Suppressor macrophage (primary cell): ENCODE data around the gene CTSL.
"Not testable (repeated sequence)": the region's sequence is repeated elsewhere in the genome, so short reads cannot be mapped to it uniquely, and the experiment has no call there.

Source experiments
- DNase-seq, 4 experiments: peaks; one replicate each; pipeline ENCODE4 v3.0.0-alpha.2; 2020 to 2022

Gene CTSL

DNA sequence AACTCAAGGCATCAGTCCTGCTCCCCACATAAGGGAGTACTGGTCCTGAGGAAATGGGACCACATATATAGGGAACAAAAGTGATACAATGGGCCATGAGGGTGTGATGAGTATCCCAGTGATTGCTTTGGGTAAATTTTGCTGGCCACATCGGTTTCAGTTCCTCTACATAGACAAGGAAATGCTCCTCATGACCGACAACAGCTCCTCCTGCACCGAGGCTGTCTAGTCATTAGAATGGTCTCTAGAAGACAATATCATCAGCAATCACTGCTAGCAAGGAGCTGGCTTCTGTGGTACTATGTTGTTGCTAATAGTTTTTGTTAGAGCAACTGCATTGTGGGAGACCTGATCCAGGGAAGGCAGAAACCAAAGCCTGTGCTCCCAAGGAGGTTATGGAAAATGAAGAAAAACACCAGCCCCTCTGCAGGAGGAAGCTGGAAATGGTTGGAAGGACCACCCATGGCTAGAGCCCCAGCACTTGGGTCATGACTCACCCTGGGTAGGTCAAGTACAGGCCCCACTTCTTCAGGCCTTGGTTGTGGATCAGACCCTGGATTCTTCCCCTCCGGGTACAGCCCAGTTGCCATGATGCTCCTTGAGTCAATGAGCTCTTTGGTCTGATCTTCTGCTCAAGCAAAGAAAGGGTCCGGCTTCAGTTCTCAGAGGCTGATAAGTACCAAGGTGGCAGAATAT is 3.4 kb upstream of the CTSL start:
- DNase-seq, result peak; percentile 90 to 98 (median 95)

DNA sequence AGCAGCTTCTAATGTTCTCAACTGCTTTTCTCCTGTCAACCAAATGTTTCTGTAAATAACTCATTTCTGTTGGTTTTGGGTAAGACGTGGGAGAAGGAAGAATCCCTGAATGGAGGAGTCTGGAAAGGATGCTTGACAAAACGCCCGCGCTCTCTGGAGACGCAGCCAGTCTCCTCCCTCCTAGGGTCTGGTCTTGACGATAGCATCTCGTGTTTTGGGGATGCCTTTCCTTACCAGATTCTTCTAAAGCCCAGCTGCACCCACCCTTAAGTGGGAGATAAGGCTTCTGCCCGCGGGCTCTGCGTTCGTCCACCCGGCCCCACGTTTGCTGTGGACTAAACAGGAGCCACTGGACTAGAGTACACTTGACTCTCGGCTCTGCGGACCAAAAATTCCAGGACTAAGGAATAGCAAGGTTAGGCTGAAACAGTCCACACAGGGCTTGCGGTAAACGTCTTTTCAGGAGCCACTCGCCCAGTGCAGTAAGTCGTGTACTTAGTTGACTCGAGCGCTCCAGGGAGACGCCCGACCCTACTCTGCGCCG is 491 bp upstream of the CTSL start:
- peak in 2 of 4 experiments; percentile 54 to 61 for DNase-seq

DNA sequence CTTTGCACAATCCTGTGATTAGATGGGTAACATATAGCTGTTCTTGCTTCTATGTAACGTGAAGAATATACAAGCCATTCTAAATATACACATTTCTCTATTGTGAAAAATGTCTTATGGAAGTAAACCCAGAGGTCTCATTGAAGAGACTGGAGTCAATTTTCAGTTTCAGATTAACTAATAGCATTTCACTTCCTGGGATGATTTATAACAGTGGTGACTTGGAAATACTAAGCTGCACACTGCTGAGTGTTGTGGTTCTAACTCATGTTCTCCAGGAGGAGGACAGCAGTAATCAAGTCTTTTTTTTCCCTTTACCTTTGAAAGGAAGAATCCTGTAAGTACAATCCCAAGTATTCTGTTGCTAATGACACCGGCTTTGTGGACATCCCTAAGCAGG is 3.3 kb downstream of the CTSL start:
- DNase-seq, result peak in 1 of 4 experiments; percentile 33

DNA sequence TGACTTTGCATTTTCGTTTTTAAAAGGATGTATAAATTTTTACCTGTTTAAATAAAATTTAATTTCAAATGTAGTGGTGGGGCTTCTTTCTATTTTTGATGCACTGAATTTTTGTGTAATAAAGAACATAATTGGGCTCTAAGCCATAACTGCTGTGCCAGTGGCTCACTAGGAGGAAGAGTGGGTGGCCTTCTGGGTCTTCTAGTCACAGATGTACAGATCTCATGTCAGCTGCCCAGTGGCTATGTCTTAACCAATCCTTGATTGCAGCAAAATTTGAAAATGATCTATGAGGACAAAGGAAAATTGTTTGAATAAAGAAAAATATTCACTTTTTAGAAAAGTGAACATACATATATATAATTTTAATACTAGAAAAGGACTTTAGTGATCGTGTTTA is 5.4 kb downstream of the CTSL start:
- DNase-seq, result peak in 2 of 4 experiments; percentile 51 to 55

DNA sequence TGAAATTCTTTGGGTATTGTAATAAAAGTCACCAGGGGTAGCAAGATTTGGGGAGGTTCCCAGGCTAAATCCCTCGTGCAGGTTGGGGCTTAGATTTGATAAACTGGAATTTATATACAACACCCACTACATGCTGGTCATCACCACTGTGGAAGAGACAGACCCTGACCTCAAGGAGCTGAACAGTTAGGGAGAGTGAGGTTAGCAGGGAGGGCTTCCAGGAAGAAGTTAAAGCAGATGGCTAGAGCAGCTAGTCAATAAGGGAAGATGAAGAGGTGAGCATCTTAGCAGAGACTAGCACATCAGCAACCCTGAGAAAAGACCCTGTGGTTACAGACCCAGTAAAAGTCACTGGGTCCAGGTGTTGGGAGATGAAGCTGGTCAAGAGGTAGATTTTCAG is 6.4 kb downstream of the CTSL start:
- DNase-seq, result peak in 1 of 4 experiments; percentile 29

DNA sequence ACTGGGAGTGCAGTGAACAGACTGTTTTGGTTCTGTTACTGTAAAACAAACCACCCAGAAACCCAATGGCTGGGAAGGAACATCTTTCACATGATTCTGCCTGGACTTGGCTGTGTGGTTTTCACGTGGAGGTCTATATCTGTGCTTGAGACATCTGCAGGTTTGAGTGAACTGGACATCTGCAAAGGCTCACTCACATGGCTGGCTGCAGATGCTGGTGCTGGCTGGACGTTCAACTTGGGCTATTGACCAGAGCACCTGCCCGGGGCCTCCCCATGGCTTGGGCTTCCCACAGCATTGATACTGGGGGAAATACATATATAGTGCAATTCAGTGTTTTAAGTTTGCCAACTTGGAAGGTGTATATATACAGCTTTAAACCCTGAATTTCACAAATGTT is 6.8 kb downstream of the CTSL start:
- peak in 2 of 4 experiments; percentile 24 to 34 for DNase-seq

DNA sequence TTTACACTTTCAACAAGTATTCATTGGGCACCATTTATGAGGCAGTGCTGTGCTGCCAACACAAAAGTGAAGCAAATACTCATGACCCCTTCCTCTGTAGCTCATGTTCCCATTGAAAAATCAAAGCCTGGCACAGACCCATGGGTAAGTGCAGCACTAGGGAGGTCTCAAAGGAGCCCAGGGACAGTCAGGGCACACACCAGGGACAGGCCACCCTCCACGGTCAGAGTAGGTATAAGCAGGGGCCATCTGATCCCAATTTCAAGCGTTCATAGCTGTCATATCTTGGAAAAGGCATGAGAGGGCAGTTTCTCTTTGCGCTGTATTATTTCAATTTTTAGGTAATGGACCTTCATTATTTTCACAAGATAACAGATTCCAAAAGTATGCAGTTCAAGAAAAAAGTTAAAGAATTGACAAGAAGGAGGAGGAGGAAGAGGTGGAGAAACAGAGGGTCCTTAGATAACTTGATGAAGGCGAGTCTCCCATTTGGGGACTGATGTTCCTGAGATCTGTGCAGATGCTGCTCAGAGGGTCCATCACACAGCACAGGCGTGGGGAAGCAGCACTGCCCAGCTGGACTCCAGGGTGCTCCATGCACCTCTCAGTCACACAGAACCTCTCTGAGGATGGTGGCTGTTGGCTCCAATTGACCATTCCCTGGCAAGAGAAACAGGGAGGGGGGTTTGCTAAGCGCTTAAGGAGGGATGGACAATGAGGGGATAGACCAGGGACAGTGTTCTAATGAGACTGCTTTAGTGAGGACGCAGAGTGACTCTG is 7.5 kb downstream of the CTSL start:
- DNase-seq, result peak in 1 of 4 experiments; percentile 25

DNA sequence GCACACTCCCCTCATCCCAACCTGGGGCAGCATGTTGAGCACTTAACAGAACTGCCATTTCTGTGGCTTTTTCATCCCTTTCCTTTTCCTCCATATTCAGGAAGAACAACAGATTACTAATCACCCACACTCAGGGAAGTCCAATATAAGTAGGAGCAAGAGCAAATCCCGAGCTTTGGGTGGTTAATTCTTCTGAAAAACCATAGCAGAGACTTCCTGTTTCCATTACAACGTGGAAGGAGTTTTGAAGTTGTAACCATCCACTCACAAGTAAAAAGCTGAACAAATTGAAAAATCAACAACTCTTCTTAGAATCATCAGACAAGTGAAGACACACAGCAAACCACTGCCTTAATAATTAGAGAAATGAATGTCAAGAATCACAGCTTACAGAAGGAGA is 8.2 kb downstream of the CTSL start:
- DNase-seq, result peak; percentile 36 to 64 (median 51)

DNA sequence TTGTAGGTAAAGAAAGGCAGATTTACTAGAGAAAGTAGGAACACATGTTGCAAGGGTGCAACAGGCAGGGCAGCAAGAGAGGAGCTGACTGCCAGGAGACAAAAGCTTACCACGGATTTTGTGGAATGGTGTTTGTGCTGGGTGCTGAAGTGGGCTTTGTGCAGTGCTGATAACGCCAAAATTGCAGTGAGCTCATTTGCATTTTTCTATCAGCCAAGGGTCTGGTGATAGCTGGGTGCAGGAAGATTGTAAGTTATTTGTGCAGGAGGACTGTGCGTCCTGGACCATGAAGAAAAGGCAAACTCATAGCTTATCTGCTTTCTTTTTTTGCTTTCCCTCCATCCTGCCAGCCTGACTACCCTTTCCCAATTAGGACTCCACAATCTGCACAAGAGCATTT is 13.6 kb downstream of the CTSL start:
- no peak for DNase-seq

DNA sequence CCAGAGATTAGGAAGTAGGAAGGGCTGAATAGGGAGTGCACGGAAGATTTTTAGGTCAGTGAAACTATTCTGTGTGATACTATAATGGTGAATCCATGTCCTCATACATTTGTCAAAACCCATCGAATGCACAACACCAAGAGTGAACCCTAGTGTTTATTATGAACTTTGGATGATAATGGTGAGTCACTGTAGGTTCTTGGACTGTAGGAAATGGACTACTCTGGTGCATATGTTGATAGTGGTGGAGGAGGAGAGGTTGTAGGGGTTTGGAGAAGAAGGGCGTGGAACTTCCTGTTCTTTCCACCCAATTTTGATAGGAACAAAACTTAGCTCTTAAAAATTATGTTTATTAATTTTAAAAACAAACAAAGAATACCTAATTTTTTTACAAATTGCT is 14.3 kb downstream of the CTSL start:
- DNase-seq, result peak in 1 of 4 experiments; percentile 14

DNA sequence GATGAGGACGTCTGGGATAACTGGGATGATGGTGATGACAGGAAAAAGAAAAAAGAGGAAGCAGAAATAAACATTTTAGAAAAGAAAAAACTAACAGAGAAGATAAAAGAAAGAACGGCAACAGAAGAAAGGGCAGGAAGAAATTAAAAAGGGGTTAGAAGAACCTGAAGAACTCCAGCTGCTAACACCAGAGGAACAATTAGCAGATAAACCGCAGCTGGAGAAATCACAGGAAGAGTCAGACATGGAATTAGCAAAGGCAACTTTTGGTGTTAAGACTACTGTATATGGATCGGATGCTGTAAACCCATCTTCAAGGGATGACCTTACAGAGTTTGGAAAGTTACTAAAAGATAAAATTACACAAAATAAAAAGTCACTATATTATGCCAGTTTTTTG is 15.4 kb downstream of the CTSL start:
- DNase-seq, result no peak

DNA sequence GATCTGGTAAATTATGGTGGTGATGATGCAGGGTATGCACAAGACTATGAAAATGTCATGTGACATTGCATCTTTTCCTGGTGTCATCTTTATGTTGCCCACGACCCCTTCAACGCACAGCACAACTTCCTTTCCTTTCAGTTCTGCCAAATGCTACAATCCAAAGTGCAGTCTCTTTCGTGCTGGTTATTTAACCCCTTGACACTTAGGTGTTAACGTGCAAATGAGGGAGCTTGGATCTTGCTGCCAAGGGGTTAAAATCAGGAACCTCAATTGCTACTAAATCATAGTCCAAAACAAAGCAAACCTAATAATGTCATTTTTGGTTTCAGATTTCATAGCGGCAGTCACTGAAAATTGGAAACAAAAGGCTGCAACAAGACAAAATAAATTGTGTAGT is 16.0 kb downstream of the CTSL start:
- peak in 1 of 4 experiments; percentile 11 for DNase-seq

DNA sequence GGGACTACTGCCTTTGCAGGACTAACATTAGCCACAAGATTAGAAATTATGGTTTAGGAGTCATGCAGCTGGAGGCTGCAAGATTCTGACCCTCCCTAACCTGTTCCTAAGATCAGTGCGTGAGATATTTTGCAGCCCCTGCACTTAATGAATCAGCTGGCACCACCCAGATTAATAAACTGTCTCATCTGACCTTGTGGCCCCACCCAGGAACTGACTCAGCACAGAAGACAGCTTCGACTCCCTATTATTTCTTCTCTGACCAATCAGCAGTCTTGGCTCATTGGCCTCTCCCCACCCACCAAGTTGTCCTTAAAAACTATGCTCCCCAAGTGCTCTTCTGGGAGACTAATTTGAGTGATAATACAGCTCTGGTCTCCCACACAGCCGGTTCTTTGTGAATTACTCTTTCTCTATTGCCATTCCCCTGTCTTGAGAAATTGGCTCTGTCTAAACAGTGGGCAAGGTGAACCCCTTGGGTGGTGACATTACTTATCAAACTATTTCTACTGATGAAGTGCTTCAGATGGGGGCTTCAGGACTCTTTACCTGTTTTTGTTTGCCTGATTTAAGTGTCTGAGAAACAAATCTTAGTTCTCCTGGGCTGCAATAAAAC is 17.0 kb downstream of the CTSL start:
- no peak for DNase-seq

DNA sequence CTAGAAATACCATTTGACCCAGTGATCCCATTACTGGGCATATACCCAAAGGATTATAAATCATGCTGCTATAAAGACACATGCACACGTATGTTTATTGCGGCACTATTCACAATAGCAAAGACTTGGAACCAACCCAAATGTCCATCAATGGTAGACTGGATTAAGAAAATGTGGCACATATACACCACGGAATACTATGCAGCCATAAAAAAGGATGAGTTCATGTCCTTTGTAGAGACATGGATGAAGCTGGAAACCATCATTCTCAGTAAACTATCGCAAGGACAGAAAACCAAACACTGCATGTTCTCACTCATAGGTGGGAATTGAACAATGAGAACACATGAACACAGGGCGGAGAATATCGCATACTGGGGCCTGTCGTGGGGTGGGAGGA is 18.3 kb downstream of the CTSL start:
- DNase-seq, result not testable (repeated sequence)

DNA sequence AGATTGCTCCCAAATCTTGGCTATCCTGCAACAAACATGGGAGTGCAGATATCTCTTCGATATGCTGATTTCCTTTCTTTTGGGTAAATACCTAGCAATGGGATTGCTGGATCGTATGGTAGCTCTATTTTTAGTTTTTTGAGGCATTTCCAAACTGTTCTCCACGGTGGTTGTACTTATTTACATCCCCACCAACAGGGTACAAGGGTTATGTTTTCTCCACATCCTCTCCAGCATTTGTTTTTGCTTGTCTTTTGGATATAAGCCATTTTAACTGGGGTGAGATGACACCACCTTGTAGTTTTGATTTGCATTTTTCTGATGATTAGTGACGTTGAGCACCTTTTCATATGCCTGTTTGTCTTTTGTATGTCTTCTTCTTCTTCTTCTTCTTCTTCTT is 20.3 kb downstream of the CTSL start:
- DNase-seq, result no peak

DNA sequence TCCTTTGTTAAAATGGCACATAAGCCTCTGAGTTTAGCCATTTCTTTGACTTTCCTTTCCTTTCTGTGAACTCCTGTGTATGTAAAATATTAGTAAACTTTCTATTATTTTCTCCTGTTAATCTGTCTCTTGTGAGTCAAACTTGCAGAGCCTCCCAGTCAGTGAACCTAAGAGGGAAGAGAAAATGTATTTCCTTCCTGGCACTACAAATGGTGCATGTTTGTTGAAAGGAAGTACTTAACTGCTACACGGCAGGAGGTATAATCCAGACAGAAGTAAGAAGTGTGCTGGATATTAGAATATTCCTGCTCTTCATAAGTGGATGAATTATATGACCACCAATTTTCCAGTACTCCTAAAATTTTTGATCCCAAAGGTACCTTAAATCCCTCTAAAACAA is 23.0 kb downstream of the CTSL start:
- DNase-seq, result peak in 1 of 4 experiments; percentile 7

DNA sequence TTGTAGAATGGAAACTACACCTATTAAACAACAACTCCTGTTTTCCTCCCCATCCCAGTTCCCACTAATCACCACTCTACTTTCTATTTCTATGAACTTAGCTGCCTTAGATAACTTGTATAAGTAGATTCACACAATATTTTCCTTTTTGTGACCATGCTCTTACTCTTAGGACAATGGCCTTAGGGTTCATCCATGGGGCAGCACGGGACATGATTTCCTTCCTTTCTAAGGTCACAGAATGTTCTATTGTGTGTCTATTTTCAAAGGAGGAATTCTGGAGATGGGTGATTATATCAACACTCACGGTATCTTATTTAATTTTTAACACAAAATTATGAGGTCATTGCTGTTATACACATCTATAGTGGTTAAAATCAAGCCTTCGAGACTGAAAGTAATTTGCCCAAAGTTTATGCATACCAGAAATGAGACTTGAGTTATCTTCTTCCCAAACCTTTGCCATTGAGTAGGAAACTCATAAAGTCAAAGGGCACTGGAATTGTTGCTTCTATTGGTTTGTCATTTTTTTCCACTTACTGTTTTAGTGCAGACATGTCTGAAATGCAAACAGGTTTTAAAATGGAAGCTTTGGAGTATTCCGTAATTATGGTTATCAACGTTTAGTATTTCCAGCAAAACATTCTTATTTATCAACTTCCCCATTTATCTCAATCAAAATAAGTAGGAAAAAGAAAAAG is 23.6 kb downstream of the CTSL start:
- DNase-seq, result no peak

DNA sequence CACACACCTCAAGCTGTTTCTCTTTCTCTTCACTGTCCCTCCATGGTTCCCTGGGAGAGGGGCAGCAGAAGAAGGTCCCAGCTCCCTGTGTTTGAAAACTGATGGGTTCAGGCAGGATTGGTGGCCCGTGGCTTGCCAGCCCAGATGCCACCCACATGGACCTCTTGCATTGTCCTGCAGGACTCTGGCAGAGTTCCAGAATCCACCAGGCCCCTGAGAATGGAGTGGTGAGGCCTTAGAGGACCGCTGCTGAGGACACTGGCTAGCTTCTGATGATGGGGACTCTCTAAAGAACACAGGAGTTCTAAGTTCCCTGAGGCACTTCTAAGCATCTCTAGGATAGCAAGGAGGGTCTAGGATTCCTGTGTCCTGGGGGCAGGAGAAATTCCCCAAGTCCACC is 24.8 kb downstream of the CTSL start:
- DNase-seq, result no peak

DNA sequence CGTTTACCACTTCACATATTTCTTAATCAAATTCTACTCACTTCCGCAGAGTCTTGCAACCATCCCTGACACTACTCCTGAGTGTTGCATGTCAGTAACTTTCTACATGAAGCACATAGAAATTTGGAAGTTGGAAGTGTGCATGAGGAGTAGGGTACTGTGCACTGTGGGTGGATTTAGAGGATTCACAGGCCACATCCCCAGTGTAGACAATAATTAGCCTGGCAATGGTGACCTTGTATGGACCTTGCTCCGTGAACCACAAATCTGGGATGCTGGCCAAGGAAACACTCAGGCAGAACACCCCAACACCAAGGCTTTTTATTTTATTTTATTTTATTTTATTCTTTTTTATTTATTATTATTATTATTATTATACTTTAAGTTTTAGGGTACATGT is 25.5 kb downstream of the CTSL start:
- no peak for DNase-seq

DNA sequence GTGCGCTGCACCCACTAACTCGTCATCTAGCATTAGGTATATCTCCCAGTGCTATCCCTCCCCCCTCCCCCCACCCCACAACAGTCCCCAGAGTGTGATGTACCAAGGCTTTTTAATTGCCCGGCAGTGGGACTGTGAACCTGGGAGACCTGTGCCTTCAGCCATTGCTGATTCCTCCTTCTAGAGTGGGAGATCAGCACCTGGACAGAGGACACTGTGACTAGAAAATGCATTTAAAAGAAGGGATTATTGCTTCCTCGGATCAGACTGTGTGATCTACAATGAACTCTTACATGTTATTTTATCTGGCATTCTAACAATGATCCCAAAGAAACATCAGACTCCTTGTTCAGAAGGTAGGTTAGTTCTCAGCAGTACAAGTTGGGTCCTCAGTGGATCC is 25.9 kb downstream of the CTSL start:
- no peak for DNase-seq

DNA sequence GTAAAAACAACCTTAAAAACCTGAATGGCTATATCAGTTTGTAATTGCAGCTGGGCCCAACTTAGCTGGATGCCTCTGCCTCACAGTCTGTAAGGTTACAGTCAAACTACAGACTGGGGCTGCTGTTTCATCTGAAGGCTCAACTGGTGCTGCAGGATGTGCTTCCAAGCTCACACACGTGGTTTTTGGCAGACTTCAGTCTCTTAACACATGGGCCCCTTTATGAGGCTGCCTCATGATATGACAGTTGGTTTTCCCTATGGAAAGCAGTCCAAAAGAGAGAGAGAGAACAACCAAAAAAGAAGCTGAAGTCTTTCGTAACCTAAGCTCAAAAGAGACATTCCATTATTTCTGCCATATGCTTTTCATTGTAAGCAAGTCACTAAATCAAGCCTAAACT is 27.4 kb downstream of the CTSL start:
- no peak for DNase-seq

DNA sequence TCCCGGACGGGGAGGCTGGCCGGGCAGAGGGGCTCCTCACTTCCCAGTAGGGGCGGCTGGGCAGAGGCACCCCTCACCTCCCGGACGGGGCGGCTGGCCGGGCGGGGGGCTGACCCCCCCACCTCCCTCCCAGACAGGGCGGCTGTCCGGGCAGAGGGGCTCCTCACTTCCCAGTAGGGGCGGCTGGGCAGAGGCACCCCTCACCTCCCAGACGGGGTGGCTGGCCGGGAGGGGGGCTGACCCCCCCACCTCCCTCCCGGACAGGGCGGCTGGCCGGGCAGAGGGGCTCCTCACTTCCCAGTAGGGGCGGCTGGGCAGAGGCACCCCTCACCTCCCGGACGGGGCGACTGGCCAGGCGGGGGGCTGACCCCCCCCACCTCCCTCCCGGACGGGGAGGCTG is 32.4 kb downstream of the CTSL start:
- DNase-seq, result not testable (repeated sequence)

DNA sequence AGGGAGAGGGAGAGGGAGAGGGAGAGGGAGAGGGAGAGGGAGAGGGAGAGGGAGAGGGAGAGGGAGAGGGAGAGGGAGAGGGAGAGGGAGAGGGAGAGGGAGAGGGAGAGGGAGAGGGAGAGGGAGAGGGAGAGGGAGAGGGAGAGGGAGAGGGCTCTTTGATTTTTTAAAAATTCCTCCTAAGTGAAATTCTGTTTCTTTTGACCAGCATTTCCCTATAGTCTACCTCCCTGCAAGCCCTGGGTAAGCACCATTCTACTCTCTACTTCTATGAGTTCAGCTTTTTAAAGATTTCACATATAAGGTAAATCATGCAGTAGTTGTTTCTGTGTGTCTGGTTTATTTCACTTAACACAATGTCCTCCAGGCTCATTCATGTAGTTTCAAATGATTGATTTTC is 34.1 kb downstream of the CTSL start:
- not testable (repeated sequence) for DNase-seq
